H1 (cell line): Measurements from ENCODE around the gene IDE. TPM values are rescaled to one million over a fixed set of nuclear protein-coding genes. Genes with fewer than 3 reads are reported as not detected.

Source experiments
- KDM5A ChIP-seq: fragments of 200-600 bp; IDR thresholded peaks from 2 replicates; pipeline ENCODE4 v1.7.1; 2012; ENCODE audit warnings: mild to moderate bottlenecking, low read length, inconsistent platforms, mixed read lengths
- polyA plus RNA-seq, 7 experiments: library from polyadenylated mRNA; depleted of rRNA in 3 of 7; stranded (reverse) in 5 of 7; unstranded in 2 of 7; fragments of >200 nt in 5 of 7; fragments of 200-250 nt in 2 of 7; gene quantifications; 1 replicate in 5 of 7; 2 replicates in 1 of 7; 4 replicates in 1 of 7; pipeline versions ENCODE4 v1.2.1 to v1.2.3, GENCODE V29; 2011 to 2013; ENCODE audit warnings: missing spikeins in 2 of 7, mixed read lengths in 2 of 7
- total RNA-seq: library from RNA; stranded (reverse); fragmentation: NEBNext Ultra II Directional; extraction: Animal tissue kit (Norgen Biotek cat#: 25700); gene quantifications from 2 replicates; pipeline ENCODE4 v1.2.1, GENCODE V29; 2021

The IDE gene
- total and polyA plus RNA-seq, 2 of the 8 experiments (the other 6 are each of a cell fraction or from before 2014, with no cell fraction given), result 12.7 to 52.7 TPM

DNA sequence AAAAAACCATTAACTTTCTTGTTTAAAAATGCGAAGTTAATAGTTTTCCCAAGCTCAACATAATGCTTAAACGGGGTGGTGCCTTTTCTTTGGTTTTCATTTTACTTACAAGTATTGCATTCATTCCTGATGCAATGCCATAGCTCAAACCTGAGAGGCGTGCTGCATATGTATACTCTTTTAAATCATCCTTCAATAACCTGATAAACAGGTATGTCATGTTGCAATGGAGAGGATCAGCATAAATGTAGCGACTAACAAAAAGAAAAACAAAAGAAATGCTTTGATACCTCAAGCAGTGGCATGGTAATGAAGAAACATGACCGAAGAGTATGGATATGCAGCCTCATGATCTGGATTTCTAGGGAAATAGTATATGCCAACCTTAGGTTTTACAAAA, 95.4 kb downstream of the IDE start (continued):
- no peak for TF ChIP-seq KDM5A
